Activated CD8-positive, alpha-beta T cell treated with anti-CD3 and anti-CD28 coated beads for 36 hours (primary cell): ENCODE measurements around the gene RGS21. TPM values are rescaled to one million over a fixed set of nuclear protein-coding genes. Genes with fewer than 3 reads are reported as not detected.

ENCODE experiments used
- ATAC-seq: fragments of 200-7000 bp; cut with Tn5 transposase; one replicate; pipeline ENCODE4 v1.10.0; 2021; ENCODE audit warnings: mild to moderate bottlenecking, moderate library complexity
- CTCF ChIA-PET: fragments of 350-600 bp; sonication (Branson Sonifier 250); formaldehyde crosslinking; loops from one replicate; lab custom pipeline; 2021; ENCODE audit warnings: antibody characterized with exemption; lab: Charles Lee
- POLR2A ChIA-PET: fragments of 350-600 bp; sonication (Branson Sonifier 250); formaldehyde crosslinking; loops from one replicate; lab custom pipeline; 2021; ENCODE audit warnings: antibody characterized with exemption; lab: Charles Lee
- DNase-seq: peaks from one replicate; pipeline ENCODE4 v3.0.0-alpha.2; 2020
- H3K27ac Mint-ChIP-seq: one replicate; pipeline ENCODE4 v1.8.0; 2021; ENCODE audit warnings: mild to moderate bottlenecking, mixed read lengths
- H3K27me3 Mint-ChIP-seq: one replicate; pipeline ENCODE4 v1.8.0; 2021; ENCODE audit warnings: mixed read lengths
- H3K36me3 Mint-ChIP-seq: one replicate; pipeline ENCODE4 v1.8.0; 2021; ENCODE audit warnings: low read depth, mixed read lengths
- H3K4me1 Mint-ChIP-seq: one replicate; pipeline ENCODE4 v1.8.0; 2021; ENCODE audit warnings: low read depth, mixed read lengths
- H3K4me3 Mint-ChIP-seq: one replicate; pipeline ENCODE4 v1.8.0; 2021; ENCODE audit warnings: mild to moderate bottlenecking, moderate library complexity, mixed read lengths
- H3K9me3 Mint-ChIP-seq: one replicate; pipeline ENCODE4 v1.8.0; 2021; ENCODE audit warnings: mixed read lengths
- CTCF ChIP-seq: fragments of 200-600 bp; IDR thresholded peaks from one replicate; pipeline ENCODE4 v1.8.0; 2022; ENCODE audit warnings: antibody characterized with exemption, mild to moderate bottlenecking
- intact Hi-C: fragments of 100-400 bp; cut with micrococcal nuclease; formaldehyde crosslinking; loops from one replicate; pipeline ENCODE4 v1.10.0; 2022
- total RNA-seq, 2 experiments: library from RNA; stranded (reverse); gene quantifications; one replicate each; pipeline ENCODE4 v1.2.3, GENCODE V29; 2021

RGS21 gene
- total RNA-seq, 2 experiments from 2014 or later: not detected

GRCh38 chr1:192357924-192358323 is 41.1 kb downstream of the RGS21 start:
- no peaks in the 10 kb centered on the region for H3K27me3 Mint-ChIP-seq
- no peaks in the 10 kb centered on the region for H3K36me3 Mint-ChIP-seq
- CTCF ChIA-PET: no interaction called here
- intact Hi-C loops: no loop called here
- POLR2A ChIA-PET: no interaction called here
- H3K4me1 Mint-ChIP-seq: no peaks in the 10 kb centered on the region
- no peak overlapping the region for H3K4me3 Mint-ChIP-seq
- no peak for TF ChIP-seq CTCF
- no peak overlapping the region for H3K27ac Mint-ChIP-seq
- DNase-seq (no peak), ATAC-seq (no peak)
- no peaks in the 10 kb centered on the region for H3K9me3 Mint-ChIP-seq

GRCh38 chr1:192358402-192358801 is 41.6 kb downstream of the RGS21 start:
- ATAC-seq: no peak
- no peak for DNase-seq
- Mint-ChIP-seq H3K36me3 (no peaks in the 10 kb centered on the region), H3K4me3 (no peak overlapping the region), H3K9me3 (no peaks in the 10 kb centered on the region), H3K4me1 (no peaks in the 10 kb centered on the region), H3K27ac (no peak overlapping the region), H3K27me3 (no peaks in the 10 kb centered on the region)
- intact Hi-C loops: no loop called here
- CTCF ChIA-PET: no interaction called here
- POLR2A ChIA-PET: no interaction called here
- TF ChIP-seq CTCF: no peak

GRCh38 chr1:192358822-192359221 is 42.0 kb downstream of the RGS21 start:
- no peak for ATAC-seq
- Mint-ChIP-seq H3K9me3 (no peaks in the 10 kb centered on the region), H3K27ac (no peak overlapping the region), H3K4me1 (no peaks in the 10 kb centered on the region), H3K27me3 (no peaks in the 10 kb centered on the region), H3K36me3 (no peaks in the 10 kb centered on the region), H3K4me3 (no peak overlapping the region)
- ChIA-PET CTCF (no interaction called here), POLR2A (no interaction called here)
- no peak for TF ChIP-seq CTCF
- DNase-seq: no peak
- intact Hi-C loops: no loop called here

- H3K4me3 Mint-ChIP-seq: no peak overlapping the region
- CTCF ChIA-PET: no interaction called here
- no peaks in the 10 kb centered on the region for H3K36me3 Mint-ChIP-seq
- ATAC-seq (no peak), DNase-seq (no peak)
- H3K4me1 Mint-ChIP-seq: no peaks in the 10 kb centered on the region
- H3K27ac Mint-ChIP-seq: no peak overlapping the region
- POLR2A ChIA-PET: no interaction called here
- no peak for TF ChIP-seq CTCF
- intact Hi-C loops: no loop called here
- H3K9me3 Mint-ChIP-seq: no peaks in the 10 kb centered on the region
- no peaks in the 10 kb centered on the region for H3K27me3 Mint-ChIP-seq
Measured at GRCh38 chr1:192363177-192363576, 46.4 kb downstream of the RGS21 start.

GRCh38 chr1:192367436-192367835 is 50.6 kb downstream of the RGS21 start:
- ChIA-PET POLR2A (no interaction called here), CTCF (no interaction called here)
- Mint-ChIP-seq H3K4me3 (no peak overlapping the region), H3K27ac (no peak overlapping the region), H3K9me3 (no peaks in the 10 kb centered on the region), H3K4me1 (no peaks in the 10 kb centered on the region), H3K36me3 (no peaks in the 10 kb centered on the region), H3K27me3 (no peaks in the 10 kb centered on the region)
- no peak for DNase-seq
- TF ChIP-seq CTCF: no peak
- no peak for ATAC-seq
- intact Hi-C loops: no loop called here
